ENCODE data around the gene C14orf93.

- no peak for TF ChIP-seq FOXA1 (IDR thresholded peaks at IDR 0.05)
- no peak for TF ChIP-seq L3MBTL2 (conservative IDR thresholded peaks at IDR 0.05)
- TF ChIP-seq ARNT (IDR thresholded peaks at IDR 0.05): no peak
- no peak for TF ChIP-seq ELF4 (IDR thresholded peaks at IDR 0.05)
- no peak for TF ChIP-seq FOXK2 (IDR thresholded peaks at IDR 0.05)
- TF ChIP-seq SP1 (IDR thresholded peaks at IDR 0.05): no peak
- no peak for TF ChIP-seq SUZ12 (IDR thresholded peaks at IDR 0.05)
Measured at GRCh38 chr14:23021889-23022442, 12.0 kb upstream of the C14orf93 start.
